ENCODE results near the gene BMAL1. TPM values are rescaled to one million over a fixed set of nuclear protein-coding genes. Genes with fewer than 3 reads are reported as not detected.
"Not testable (repeated sequence)": the region's sequence is repeated elsewhere in the genome, so short reads cannot be mapped to it uniquely, and the experiment has no call there.

Gene BMAL1
- polyA plus RNA-seq, 1 experiment, result 12.5 TPM

DNA sequence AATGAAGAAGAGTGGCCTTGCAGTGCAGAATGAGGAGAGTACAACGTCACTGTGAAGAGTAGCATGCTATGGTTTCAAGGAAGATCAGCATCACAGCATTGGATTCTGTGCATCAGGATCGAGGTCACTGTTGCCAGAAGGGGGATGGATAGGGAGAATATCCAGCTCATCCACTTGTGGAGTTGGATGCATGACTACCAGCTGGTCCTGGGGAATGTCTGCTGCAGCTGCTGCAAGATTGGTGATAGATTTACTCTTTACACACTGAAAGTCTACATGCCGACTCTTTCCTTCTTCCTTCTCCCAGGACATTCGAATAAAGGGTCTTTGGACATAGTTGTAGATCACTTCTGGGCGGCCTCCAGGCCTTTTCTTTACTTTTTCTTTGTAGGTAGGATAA is 111.2 kb downstream of the BMAL1 start:
- H3K27ac ChIP-seq (ENCODE audit: low read depth, low read length), result no peak overlapping the region
- no peaks in the 10 kb centered on the region for H3K27me3 ChIP-seq (ENCODE audit: control insufficient read depth, insufficient read depth, low read length)
- TF ChIP-seq CTCF (IDR thresholded peaks at IDR 0.05; ENCODE audit: low read depth, low read length), result no peak
- ChIA-PET CTCF (interaction anchor here (0.8 kb wide), 1 partner anchor 425 kb away, joined by 3 read pairs; no protein-coding TSS in a partner anchor), POLR2A (no interaction called here)
- no peak overlapping the region for H3K4me3 ChIP-seq (ENCODE audit: low read depth, low read length)
- H3K9me3 ChIP-seq (ENCODE audit: control insufficient read depth, insufficient read depth, low read length), result no peaks in the 10 kb centered on the region
- no peak for DNase-seq (ENCODE audit: low read depth, low spot score)

GRCh38 chr11:13391217-13391616 is 113.6 kb downstream of the BMAL1 start:
- H3K27ac ChIP-seq (ENCODE audit: low read depth, low read length), result no peak overlapping the region
- H3K27me3 ChIP-seq (ENCODE audit: control insufficient read depth, insufficient read depth, low read length), result no peaks in the 10 kb centered on the region
- H3K9me3 ChIP-seq (ENCODE audit: control insufficient read depth, insufficient read depth, low read length), result no peaks in the 10 kb centered on the region
- no peak overlapping the region for H3K4me3 ChIP-seq (ENCODE audit: low read depth, low read length)
- DNase-seq (ENCODE audit: low read depth, low spot score), result no peak
- POLR2A ChIA-PET, result no interaction called here
- CTCF ChIA-PET, result interaction anchor here (1.8 to 2.2 kb wide), 2 partner anchors 8 to 180 kb away, joined by 8 to 12 read pairs; no protein-coding TSS in a partner anchor
- TF ChIP-seq CTCF (IDR thresholded peaks at IDR 0.05; ENCODE audit: low read depth, low read length), result no peak

- H3K4me3 ChIP-seq (ENCODE audit: low read depth, low read length); H3K9me3 ChIP-seq (ENCODE audit: control insufficient read depth, insufficient read depth, low read length); CTCF ChIA-PET; H3K27ac ChIP-seq (ENCODE audit: low read depth, low read length); DNase-seq (ENCODE audit: low read depth, low spot score); POLR2A ChIA-PET; H3K27me3 ChIP-seq (ENCODE audit: control insufficient read depth, insufficient read depth, low read length): not testable (repeated sequence)
These were observed 120.7 kb downstream of the BMAL1 start for GRCh38 chr11:13398335-13398734.

DNA sequence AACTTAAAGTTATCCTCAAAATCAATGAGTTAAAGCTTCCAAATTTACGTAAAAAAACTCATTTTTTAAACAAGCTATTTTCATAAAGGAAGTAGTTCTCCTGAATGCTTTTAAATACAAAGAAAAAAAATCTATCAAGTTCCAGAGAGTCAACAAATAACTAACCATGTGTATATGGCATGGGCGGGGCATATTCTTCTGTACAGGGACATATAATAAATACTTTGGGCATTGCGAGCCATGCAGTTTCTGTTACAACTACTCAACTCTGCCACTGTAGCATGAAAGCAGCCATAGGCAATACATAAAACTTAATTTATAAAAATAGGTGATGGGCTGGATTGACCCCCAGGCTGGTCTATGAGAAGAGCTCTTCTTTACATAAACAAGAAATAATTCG is 127.6 kb downstream of the BMAL1 start:
- POLR2A ChIA-PET, result no interaction called here
- H3K4me3 ChIP-seq (ENCODE audit: low read depth, low read length), result no peak overlapping the region
- no peak for DNase-seq (ENCODE audit: low read depth, low spot score)
- no peak overlapping the region for H3K27ac ChIP-seq (ENCODE audit: low read depth, low read length)
- no peak for TF ChIP-seq CTCF (IDR thresholded peaks at IDR 0.05; ENCODE audit: low read depth, low read length)
- CTCF ChIA-PET, result interaction anchor here (1.0 kb wide), 1 partner anchor 19 kb away, joined by 3 read pairs; no protein-coding TSS in a partner anchor
- H3K9me3 ChIP-seq (ENCODE audit: control insufficient read depth, insufficient read depth, low read length), result peaks cover 3% of the 10 kb centered on the region; the same call in 1 of the 2 replicates
- no peaks in the 10 kb centered on the region for H3K27me3 ChIP-seq (ENCODE audit: control insufficient read depth, insufficient read depth, low read length)

DNA sequence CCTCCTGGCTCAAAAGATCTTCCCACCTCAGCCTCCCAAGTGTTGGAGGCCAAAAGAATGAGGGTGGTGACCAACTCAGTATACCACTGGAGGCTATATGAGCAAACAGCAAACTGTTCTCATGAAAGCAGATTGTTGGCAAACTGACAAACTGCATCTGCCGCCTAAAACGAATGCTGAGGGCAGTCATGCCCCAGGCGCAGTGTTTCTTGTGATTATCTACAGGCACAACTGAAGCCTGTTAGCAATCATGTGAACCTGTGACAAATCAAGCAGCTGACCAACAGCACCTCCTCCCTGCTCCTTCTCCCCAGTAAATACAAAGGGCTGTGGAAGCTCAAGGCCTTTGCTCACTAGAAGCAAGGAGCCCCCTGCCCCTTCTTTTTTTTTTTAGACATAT is 137.6 kb downstream of the BMAL1 start:
- POLR2A ChIA-PET, result no interaction called here
- Histone ChIP-seq H3K9me3 (ENCODE audit: control insufficient read depth, insufficient read depth, low read length) (no peaks in the 10 kb centered on the region), H3K27me3 (ENCODE audit: control insufficient read depth, insufficient read depth, low read length) (no peaks in the 10 kb centered on the region), H3K4me3 (ENCODE audit: low read depth, low read length) (no peak overlapping the region), H3K27ac (ENCODE audit: low read depth, low read length) (no peak overlapping the region)
- CTCF ChIA-PET, result no interaction called here
- no peak for DNase-seq (ENCODE audit: low read depth, low spot score)
- TF ChIP-seq CTCF (IDR thresholded peaks at IDR 0.05; ENCODE audit: low read depth, low read length), result no peak
